ENCODE results near the gene ZDHHC17. TPM values are rescaled to one million over a fixed set of nuclear protein-coding genes. Genes with fewer than 3 reads are reported as not detected.

ZDHHC17 gene
- polyA plus RNA-seq, 1 of the 3 experiments (the other 2 are of a cell fraction): 28.6 TPM

DNA sequence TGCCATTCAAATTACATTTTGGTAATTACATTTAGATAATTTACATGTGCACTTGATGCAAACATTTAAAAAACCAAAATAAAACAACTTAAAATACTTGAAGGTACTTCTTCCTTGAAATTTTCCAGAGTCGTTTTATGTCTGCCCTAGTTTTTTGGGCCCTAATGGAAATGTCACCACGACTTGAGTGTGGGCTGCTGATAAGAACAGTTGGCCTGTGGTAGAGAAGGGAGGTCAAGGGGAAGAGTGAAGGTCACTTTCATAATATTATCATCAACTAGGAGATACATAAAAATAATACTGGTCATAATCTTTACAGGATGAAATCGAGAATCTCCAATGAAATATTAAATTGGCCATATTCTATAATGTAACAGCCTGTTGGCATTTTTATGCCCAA lies 23.1 kb downstream of the ZDHHC17 start:
- ChIA-PET POLR2A (no interaction called here), CTCF (no interaction called here)
- Histone ChIP-seq H3K9me3 (no peaks in the 10 kb centered on the region), H3K79me2 (ENCODE audit: insufficient read depth) (peaks cover 96% of the 10 kb centered on the region), H4K20me1 (ENCODE audit: insufficient read depth) (peaks cover 9% of the 10 kb centered on the region), H3K36me3 (replicated peaks in 1 of 2; ENCODE audit: control insufficient read depth in 1 of 2, insufficient read depth in 2 of 2, low read length in 1 of 2) (no peaks in the 10 kb centered on the region), H3K9ac (no peak overlapping the region), H3K4me1 (ENCODE audit: control insufficient read depth in 1 of 2, insufficient read depth in 2 of 2, low read depth in 1 of 2, low read length in 1 of 2) (peaks cover 3 to 12% of the 10 kb centered on the region in 2 experiments; a peak in 2 of 4 replicates), H3K27me3 (ENCODE audit: insufficient read depth) (no peaks in the 10 kb centered on the region), H3K9me2 (no peaks in the 10 kb centered on the region), H3K27ac (ENCODE audit: low read depth in 2 of 2, low read length in 1 of 2) (no peak overlapping the region), H3K4me2 (no peak overlapping the region), H2AFZ (ENCODE audit: low read depth) (no peak overlapping the region), H3F3A (replicated peaks; ENCODE audit: insufficient read depth) (peaks cover 17% of the 10 kb centered on the region), H3K4me3 (ENCODE audit: low read depth in 2 of 2, low read length in 1 of 2) (no peak overlapping the region)
- 87% methylated on average over 3 of the region's 3 CpGs for WGBS (ENCODE audit: low lambda C conversion rate)
- DNase-seq: no peak
- no peak for TF ChIP-seq TCF12 (IDR thresholded peaks at IDR 0.05)
- TF ChIP-seq GABPA (IDR thresholded peaks at IDR 0.05; ENCODE audit: low read depth): no peak
- TF ChIP-seq GATA2 (CRISPR knock-in tag; IDR thresholded peaks at IDR 0.05): no peak
- TF ChIP-seq EZH2phosphoT487 (IDR thresholded peaks at IDR 0.05; ENCODE audit: borderline replicate concordance, low read depth): no peak
- no peak for TF ChIP-seq CHD2 (IDR thresholded peaks at IDR 0.05; ENCODE audit: low read length, partially characterized antibody)
- no peak for TF ChIP-seq USF1 (IDR thresholded peaks at IDR 0.05; ENCODE audit: borderline replicate concordance, low read depth)
- TF ChIP-seq PBX3 (IDR thresholded peaks at IDR 0.05): no peak
- no peak for TF ChIP-seq SIN3A (IDR thresholded peaks at IDR 0.05; ENCODE audit: borderline replicate concordance, low read depth, low read length)
- TF ChIP-seq TEAD4 (IDR thresholded peaks at IDR 0.05; ENCODE audit: borderline replicate concordance, insufficient read depth): no peak
- TF ChIP-seq MEF2A (IDR thresholded peaks at IDR 0.05; ENCODE audit: borderline replicate concordance, low read depth): no peak
- TF ChIP-seq RCOR1 (IDR thresholded peaks at IDR 0.05; ENCODE audit: low read length): no peak

- H3K9me3 ChIP-seq: no peaks in the 10 kb centered on the region
- H3K79me2 ChIP-seq (ENCODE audit: insufficient read depth): peaks cover 96% of the 10 kb centered on the region
- no peaks in the 10 kb centered on the region for H3K36me3 ChIP-seq (replicated peaks in 1 of 2; ENCODE audit: control insufficient read depth in 1 of 2, insufficient read depth in 2 of 2, low read length in 1 of 2)
- ChIA-PET CTCF (no interaction called here), POLR2A (no interaction called here)
- peaks cover 14% of the 10 kb centered on the region for H4K20me1 ChIP-seq (ENCODE audit: insufficient read depth)
- H3F3A ChIP-seq (replicated peaks; ENCODE audit: insufficient read depth): peaks cover 17% of the 10 kb centered on the region
- TF ChIP-seq MAX (IDR thresholded peaks at IDR 0.05; ENCODE audit: low read depth) (no peak), EP300 (IDR thresholded peaks at IDR 0.05; ENCODE audit: borderline replicate concordance in 1 of 2, low read depth in 1 of 2, low read length in 1 of 2) (no peak)
- H3K27me3 ChIP-seq (ENCODE audit: insufficient read depth): no peaks in the 10 kb centered on the region
- no peak overlapping the region for H3K4me3 ChIP-seq (ENCODE audit: low read depth in 2 of 2, low read length in 1 of 2)
- no peak overlapping the region for H3K9ac ChIP-seq
- DNase-seq: no peak
- peaks cover 0 to 7% of the 10 kb centered on the region in 2 experiments; a peak in 1 of 4 replicates for H3K4me1 ChIP-seq (ENCODE audit: control insufficient read depth in 1 of 2, insufficient read depth in 2 of 2, low read depth in 1 of 2, low read length in 1 of 2)
- no peak overlapping the region for H3K27ac ChIP-seq (ENCODE audit: low read depth in 2 of 2, low read length in 1 of 2)
- no peaks in the 10 kb centered on the region for H3K9me2 ChIP-seq
- no peak overlapping the region for H3K4me2 ChIP-seq
- no peak overlapping the region for H2AFZ ChIP-seq (ENCODE audit: low read depth)
- WGBS (ENCODE audit: low lambda C conversion rate): 95% methylated on average over 2 of the region's 2 CpGs
Measured at GRCh38 chr12:76787689-76788088, 23.8 kb downstream of the ZDHHC17 start.

Measured in SK-N-SH (cell line).